K562 (cell line): ENCODE data around the gene ARMH4. TPM values are rescaled to one million over a fixed set of nuclear protein-coding genes. Genes with fewer than 3 reads are reported as not detected.

Experiments used
- ARID1B ChIP-seq: fragments of 450-650 bp; IDR thresholded peaks from 2 replicates; pipeline ENCODE4 v1.6.1; 2016; ENCODE audit warnings: antibody characterized with exemption, mild to moderate bottlenecking, inconsistent platforms
- ETV5 ChIP-seq: sonication (generic); formaldehyde crosslinking; IDR thresholded peaks from 2 replicates; pipeline ENCODE4 v1.4.0; 2020; ENCODE audit warnings: low read depth, mild to moderate bottlenecking, missing genetic modification reagents
- SMAD4 ChIP-seq: fragments of 250-450 bp; sonication (Bioruptor Pico); conservative IDR thresholded peaks from 2 replicates; pipeline ENCODE4 v1.8.0; 2021; ENCODE audit warnings: inconsistent platforms, mild to moderate bottlenecking, moderate library complexity
- ZNF668 ChIP-seq: fragments of 250-450 bp; sonication (Bioruptor Pico); IDR thresholded peaks from 2 replicates; pipeline ENCODE4 v1.8.0; 2022; ENCODE audit warnings: mild to moderate bottlenecking, inconsistent platforms
- polyA plus RNA-seq, 8 experiments: library from polyadenylated mRNA; depleted of rRNA in 4 of 8; stranded (reverse) in 5 of 8; unstranded in 3 of 8; fragments of >200 nt; fragmentation: Nextera tagmentation in 2 of 8; fragmentation: Illumina TruSeq in 1 of 8; extraction: Ambion mirVana in 2 of 8; extraction: Trizol in 1 of 8; gene quantifications; 2 replicates each; pipeline versions ENCODE4 v1.2.1 to v1.2.3, GENCODE V29; 2011 to 2014; ENCODE audit warnings: inconsistent platforms in 1 of 8, missing spikeins in 1 of 8
- total RNA-seq, 7 experiments: library from RNA; depleted of rRNA in 6 of 7; stranded (reverse); fragments of >200 nt in 6 of 7; fragmentation: Illumina TruSeq in 2 of 7; extraction: Trizol in 2 of 7; gene quantifications; 2 replicates each; pipeline versions ENCODE4 v1.2.1 to v1.2.3, GENCODE V29; 2011 to 2021; ENCODE audit warnings: low replicate concordance in 1 of 7
- TF ChIP-seq, protein P1 (sequence below): IDR thresholded peaks from 2 replicates; pipeline ENCODE4 v1.6.1; 2016; ENCODE audit warnings: missing genetic modification characterization, missing compliant biosample characterization
- TF ChIP-seq, protein P2 (sequence below): fragments of 250-450 bp; sonication (Bioruptor Pico); IDR thresholded peaks from 2 replicates; pipeline ENCODE4 v1.4.0; 2020; ENCODE audit warnings: mild to moderate bottlenecking, moderate library complexity, borderline replicate concordance
- TF ChIP-seq, protein P3 (sequence below): sonication (generic); formaldehyde crosslinking; IDR thresholded peaks from 2 replicates; pipeline ENCODE4 v1.8.0; 2022; ENCODE audit warnings: missing genetic modification reagents, mild to moderate bottlenecking, moderate library complexity, borderline replicate concordance

Gene ARMH4
- total and polyA plus RNA-seq, 9 of the 15 experiments (the other 6 are each of a cell fraction or from before 2014, with no cell fraction given) = 0.06 to 0.98 (median 0.07) TPM; not detected in 2

DNA sequence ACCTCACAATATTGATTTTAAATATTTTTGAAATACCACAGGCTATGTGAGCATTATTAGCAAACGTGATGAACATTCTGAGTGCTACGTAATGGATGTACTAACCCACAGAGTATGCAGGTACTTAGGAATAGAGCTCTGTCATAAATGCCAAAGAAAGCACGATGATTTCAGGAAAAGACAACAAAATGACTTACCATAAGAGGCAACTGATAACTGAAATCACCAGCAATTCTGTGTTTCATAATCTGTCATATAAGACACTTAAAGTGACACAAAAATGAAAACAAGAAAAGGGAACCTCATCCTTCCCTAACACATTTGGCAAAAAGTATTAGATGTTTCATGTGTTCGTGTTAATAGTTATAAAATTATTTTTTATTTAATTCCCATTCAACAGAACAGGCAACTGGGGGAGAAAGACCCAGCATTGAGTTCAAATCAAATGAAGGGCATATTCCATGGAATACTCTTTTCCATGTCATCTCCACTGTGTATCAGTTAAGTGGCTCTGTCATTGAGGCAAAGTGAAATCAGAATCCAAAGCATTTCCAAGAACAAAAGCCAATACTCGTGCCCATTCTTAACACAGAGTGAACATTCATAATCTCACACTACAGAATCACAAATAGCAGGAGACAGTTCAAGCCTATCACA lies 30.4 kb downstream of the ARMH4 start (continued):
- TF ChIP-seq, protein P1, sequence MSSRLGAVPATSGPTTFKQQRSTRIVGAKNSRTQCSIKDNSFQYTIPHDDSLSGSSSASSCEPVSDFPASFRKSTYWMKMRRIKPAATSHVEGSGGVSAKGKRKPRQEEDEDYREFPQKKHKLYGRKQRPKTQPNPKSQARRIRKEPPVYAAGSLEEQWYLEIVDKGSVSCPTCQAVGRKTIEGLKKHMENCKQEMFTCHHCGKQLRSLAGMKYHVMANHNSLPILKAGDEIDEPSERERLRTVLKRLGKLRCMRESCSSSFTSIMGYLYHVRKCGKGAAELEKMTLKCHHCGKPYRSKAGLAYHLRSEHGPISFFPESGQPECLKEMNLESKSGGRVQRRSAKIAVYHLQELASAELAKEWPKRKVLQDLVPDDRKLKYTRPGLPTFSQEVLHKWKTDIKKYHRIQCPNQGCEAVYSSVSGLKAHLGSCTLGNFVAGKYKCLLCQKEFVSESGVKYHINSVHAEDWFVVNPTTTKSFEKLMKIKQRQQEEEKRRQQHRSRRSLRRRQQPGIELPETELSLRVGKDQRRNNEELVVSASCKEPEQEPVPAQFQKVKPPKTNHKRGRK (tag) = no peak
- TF ChIP-seq ZNF668 = no peak
- TF ChIP-seq, protein P2, sequence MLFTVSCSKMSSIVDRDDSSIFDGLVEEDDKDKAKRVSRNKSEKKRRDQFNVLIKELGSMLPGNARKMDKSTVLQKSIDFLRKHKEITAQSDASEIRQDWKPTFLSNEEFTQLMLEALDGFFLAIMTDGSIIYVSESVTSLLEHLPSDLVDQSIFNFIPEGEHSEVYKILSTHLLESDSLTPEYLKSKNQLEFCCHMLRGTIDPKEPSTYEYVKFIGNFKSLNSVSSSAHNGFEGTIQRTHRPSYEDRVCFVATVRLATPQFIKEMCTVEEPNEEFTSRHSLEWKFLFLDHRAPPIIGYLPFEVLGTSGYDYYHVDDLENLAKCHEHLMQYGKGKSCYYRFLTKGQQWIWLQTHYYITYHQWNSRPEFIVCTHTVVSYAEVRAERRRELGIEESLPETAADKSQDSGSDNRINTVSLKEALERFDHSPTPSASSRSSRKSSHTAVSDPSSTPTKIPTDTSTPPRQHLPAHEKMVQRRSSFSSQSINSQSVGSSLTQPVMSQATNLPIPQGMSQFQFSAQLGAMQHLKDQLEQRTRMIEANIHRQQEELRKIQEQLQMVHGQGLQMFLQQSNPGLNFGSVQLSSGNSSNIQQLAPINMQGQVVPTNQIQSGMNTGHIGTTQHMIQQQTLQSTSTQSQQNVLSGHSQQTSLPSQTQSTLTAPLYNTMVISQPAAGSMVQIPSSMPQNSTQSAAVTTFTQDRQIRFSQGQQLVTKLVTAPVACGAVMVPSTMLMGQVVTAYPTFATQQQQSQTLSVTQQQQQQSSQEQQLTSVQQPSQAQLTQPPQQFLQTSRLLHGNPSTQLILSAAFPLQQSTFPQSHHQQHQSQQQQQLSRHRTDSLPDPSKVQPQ (CRISPR knock-in tag) = no peak
- no peak for TF ChIP-seq SMAD4 (CRISPR knock-in tag)
- no peak for TF ChIP-seq ETV5 (CRISPR knock-in tag)
- TF ChIP-seq, protein P3, sequence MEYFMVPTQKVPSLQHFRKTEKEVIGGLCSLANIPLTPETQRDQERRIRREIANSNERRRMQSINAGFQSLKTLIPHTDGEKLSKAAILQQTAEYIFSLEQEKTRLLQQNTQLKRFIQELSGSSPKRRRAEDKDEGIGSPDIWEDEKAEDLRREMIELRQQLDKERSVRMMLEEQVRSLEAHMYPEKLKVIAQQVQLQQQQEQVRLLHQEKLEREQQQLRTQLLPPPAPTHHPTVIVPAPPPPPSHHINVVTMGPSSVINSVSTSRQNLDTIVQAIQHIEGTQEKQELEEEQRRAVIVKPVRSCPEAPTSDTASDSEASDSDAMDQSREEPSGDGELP (CRISPR knock-in tag) = no peak
- TF ChIP-seq ARID1B = no peak
